HAP-1 (cell line): Measurements from ENCODE around the gene EGFL6.
A peak's percentile ranks its signal among the peaks of the same experiment; 100 is the strongest.

Source experiments
- DNase-seq, 2 experiments: peaks; one replicate each; pipeline ENCODE4 v3.0.0-alpha.2; 2016 to 2020; ENCODE audit warnings: low spot score in 2 of 2
- H3K27me3 ChIP-seq: fragments of 250-450 bp; sonication (Bioruptor Pico); 2 replicates; pipeline ENCODE4 v1.5.1; 2020; ENCODE audit warnings: low read depth, mild to moderate bottlenecking, moderate library complexity
- H3K36me3 ChIP-seq: fragments of 250-450 bp; sonication (Bioruptor Pico); replicated peaks from 2 replicates; pipeline ENCODE4 v1.5.1; 2020; ENCODE audit warnings: mild to moderate bottlenecking
- H3K4me1 ChIP-seq: fragments of 250-450 bp; sonication (Bioruptor Pico); 2 replicates; pipeline ENCODE4 v1.5.1; 2020; ENCODE audit warnings: mild to moderate bottlenecking
- H3K4me3 ChIP-seq: fragments of 250-450 bp; sonication (Bioruptor Pico); 2 replicates; pipeline ENCODE4 v1.5.1; 2020; ENCODE audit warnings: mild to moderate bottlenecking, moderate library complexity
- H3K9me3 ChIP-seq: fragments of 250-450 bp; sonication (Bioruptor Pico); 2 replicates; pipeline ENCODE4 v1.5.1; 2020; ENCODE audit warnings: mild to moderate bottlenecking, moderate library complexity
- in situ Hi-C: fragments of 300-500 bp; cut with MboI; formaldehyde crosslinking; loops from 3 replicates; pipeline ENCODE4 v1.14.3; 2020; ENCODE audit warnings: low sequenced_read_pairs, inconsistent platforms, mixed read lengths

The EGFL6 gene

DNA sequence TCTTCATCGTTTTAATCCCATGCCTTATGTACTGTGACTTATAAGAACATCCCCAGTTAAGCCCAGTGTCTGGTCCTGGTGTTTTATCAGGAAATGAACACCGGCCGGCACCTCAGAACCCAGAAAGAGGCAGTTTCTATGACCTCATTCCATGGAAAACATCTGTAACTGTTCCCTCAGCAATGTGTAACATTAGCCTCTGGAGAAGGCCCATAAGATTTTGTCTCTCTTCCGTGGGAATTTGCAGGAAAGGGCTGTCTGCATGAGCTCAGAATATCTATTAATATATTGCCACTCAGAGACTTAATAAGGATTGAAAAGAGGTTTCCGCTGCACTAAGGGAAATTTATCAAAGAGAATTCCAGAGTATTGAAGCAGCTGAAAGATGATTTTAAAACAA is 80.4 kb downstream of the EGFL6 start:
- Histone ChIP-seq H3K27me3 (no peaks in the 10 kb centered on the region), H3K4me3 (no peak overlapping the region), H3K4me1 (peaks cover 8% of the 10 kb centered on the region), H3K9me3 (no peaks in the 10 kb centered on the region), H3K36me3 (no peaks in the 10 kb centered on the region)
- in situ Hi-C loops: loop anchor here (10.0 kb wide), 1 partner anchor 95 kb away; no protein-coding TSS in a partner anchor
- no peak for DNase-seq

- H3K27me3 ChIP-seq: no peaks in the 10 kb centered on the region
- peaks cover 8% of the 10 kb centered on the region for H3K4me1 ChIP-seq
- DNase-seq: no peak
- no peak overlapping the region for H3K4me3 ChIP-seq
- in situ Hi-C loops: loop anchor here (10.0 kb wide), 1 partner anchor 94 kb away; no protein-coding TSS in a partner anchor
- H3K9me3 ChIP-seq: no peaks in the 10 kb centered on the region
- H3K36me3 ChIP-seq: no peaks in the 10 kb centered on the region
Observed at GRCh38 chrX:13650318-13650717, 80.9 kb downstream of the EGFL6 start.

DNA sequence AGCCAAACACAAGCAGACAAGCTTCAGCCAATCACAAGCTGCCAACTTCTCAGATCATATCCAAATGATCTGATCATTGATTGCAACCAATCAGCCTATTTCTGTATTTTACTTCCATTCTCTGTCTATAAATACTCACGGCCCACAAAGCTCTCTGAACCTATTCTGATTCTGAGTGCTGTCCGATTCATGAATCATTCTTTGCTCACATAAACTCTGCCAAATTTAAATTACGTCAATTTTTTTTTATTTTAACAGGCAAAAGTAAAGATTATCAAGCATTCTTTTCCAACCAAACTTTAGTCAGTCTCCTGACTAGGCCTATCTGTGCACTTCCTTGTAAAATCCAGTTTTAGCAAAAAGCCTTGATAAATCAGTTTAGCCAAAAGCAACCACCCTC is 81.7 kb downstream of the EGFL6 start:
- Histone ChIP-seq H3K9me3 (no peaks in the 10 kb centered on the region), H3K4me3 (no peak overlapping the region), H3K27me3 (no peaks in the 10 kb centered on the region), H3K36me3 (no peaks in the 10 kb centered on the region), H3K4me1 (peaks cover 6% of the 10 kb centered on the region)
- DNase-seq: no peak
- in situ Hi-C loops: loop anchor here (10.0 kb wide), 1 partner anchor 94 kb away; no protein-coding TSS in a partner anchor

GRCh38 chrX:13652287-13652793 is 82.9 kb downstream of the EGFL6 start:
- Histone ChIP-seq H3K4me1 (peaks cover 6% of the 10 kb centered on the region), H3K9me3 (no peaks in the 10 kb centered on the region), H3K4me3 (peak overlapping the region; percentile 49), H3K27me3 (no peaks in the 10 kb centered on the region), H3K36me3 (no peaks in the 10 kb centered on the region)
- in situ Hi-C loops: loop anchor here (10.0 kb wide), 1 partner anchor 92 kb away; no protein-coding TSS in a partner anchor
- no peak for DNase-seq

- Histone ChIP-seq H3K36me3 (no peaks in the 10 kb centered on the region), H3K9me3 (no peaks in the 10 kb centered on the region), H3K4me1 (peaks cover 2% of the 10 kb centered on the region), H3K27me3 (no peaks in the 10 kb centered on the region), H3K4me3 (peak within 1 kb of the TSS; percentile 49)
- in situ Hi-C loops: loop anchor here (10.0 kb wide), 1 partner anchor 92 kb away; no protein-coding TSS in a partner anchor
- peak; percentile 95 to 98 for DNase-seq
Observed at GRCh38 chrX:13652850-13653693, 83.7 kb downstream of the EGFL6 start, which contains the start of gene TCEANC. TSS of gene TCEANC (plus strand) at chrX:13653141. CDS start at chrX:13662509, 9,368 bp downstream.

DNA sequence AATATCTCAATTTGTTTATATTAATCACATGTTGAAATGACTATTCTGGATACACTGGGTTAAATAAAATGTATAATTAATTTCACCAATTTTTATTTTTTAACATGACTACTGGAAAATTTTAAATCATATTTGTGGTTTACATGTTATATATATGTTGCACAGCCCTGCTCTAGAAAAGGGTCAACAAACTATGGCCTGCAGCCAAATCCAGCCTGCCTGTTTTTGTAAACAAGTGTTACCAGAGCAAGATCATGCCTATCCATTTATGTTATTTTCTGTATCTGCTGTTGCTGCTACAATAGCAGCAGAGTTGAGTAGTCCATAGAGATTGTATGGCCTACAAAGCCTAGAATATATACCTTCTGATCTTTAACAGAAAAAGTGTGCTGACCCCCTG is 84.7 kb downstream of the EGFL6 start:
- Histone ChIP-seq H3K36me3 (no peaks in the 10 kb centered on the region), H3K9me3 (no peaks in the 10 kb centered on the region), H3K4me1 (peaks cover 8% of the 10 kb centered on the region), H3K4me3 (peak overlapping the region; percentile 49; the same call in 1 of the 2 replicates), H3K27me3 (no peaks in the 10 kb centered on the region)
- no peak for DNase-seq
- in situ Hi-C loops: loop anchor here (10.0 kb wide), 1 partner anchor 91 kb away; no protein-coding TSS in a partner anchor

GRCh38 chrX:13655674-13656073 is 86.3 kb downstream of the EGFL6 start:
- Histone ChIP-seq H3K4me1 (peaks cover 8% of the 10 kb centered on the region), H3K36me3 (no peaks in the 10 kb centered on the region; the same call in 1 of the 2 replicates), H3K27me3 (no peaks in the 10 kb centered on the region), H3K4me3 (no peak overlapping the region), H3K9me3 (no peaks in the 10 kb centered on the region)
- in situ Hi-C loops: loop anchor here (5.0 to 10.0 kb wide), 2 partner anchors 89 to 377 kb away; no protein-coding TSS in a partner anchor
- DNase-seq: no peak

GRCh38 chrX:13658602-13659001 is 89.2 kb downstream of the EGFL6 start:
- Histone ChIP-seq H3K4me3 (no peak overlapping the region), H3K9me3 (no peaks in the 10 kb centered on the region), H3K27me3 (no peaks in the 10 kb centered on the region), H3K4me1 (peaks cover 5% of the 10 kb centered on the region), H3K36me3 (peaks cover 4% of the 10 kb centered on the region)
- DNase-seq: peak; percentile 26 to 46
- in situ Hi-C loops: loop anchor here (5.0 to 10.0 kb wide), 2 partner anchors 86 to 374 kb away; no protein-coding TSS in a partner anchor

DNA sequence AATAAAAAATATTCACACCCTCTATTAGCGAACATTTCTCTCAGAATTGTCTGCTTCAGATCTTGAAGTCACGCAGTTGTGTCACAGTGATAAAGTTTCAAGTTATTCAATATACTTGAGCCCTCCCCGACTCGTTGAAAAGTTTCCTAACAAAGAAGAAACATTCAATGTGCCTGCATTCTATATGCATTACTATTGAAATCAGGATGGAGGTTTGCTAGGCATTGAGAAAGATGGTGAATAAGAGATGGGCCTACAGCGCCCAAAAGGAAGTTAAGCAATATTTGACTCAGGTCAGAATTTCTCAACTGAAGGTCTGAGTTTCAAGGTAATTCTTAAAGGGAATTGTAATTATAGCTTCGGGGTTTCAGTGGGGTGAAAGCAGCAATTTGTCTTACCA is 89.7 kb downstream of the EGFL6 start:
- Histone ChIP-seq H3K27me3 (no peaks in the 10 kb centered on the region), H3K4me3 (no peak overlapping the region), H3K9me3 (no peaks in the 10 kb centered on the region), H3K36me3 (peaks cover 4% of the 10 kb centered on the region), H3K4me1 (peaks cover 5% of the 10 kb centered on the region)
- in situ Hi-C loops: loop anchor here (5.0 to 10.0 kb wide), 2 partner anchors 86 to 373 kb away; no protein-coding TSS in a partner anchor
- DNase-seq: no peak

- in situ Hi-C loops: no loop called here
- Histone ChIP-seq H3K4me3 (no peak overlapping the region), H3K36me3 (peaks cover 4% of the 10 kb centered on the region), H3K4me1 (peaks cover 5% of the 10 kb centered on the region), H3K9me3 (no peaks in the 10 kb centered on the region), H3K27me3 (no peaks in the 10 kb centered on the region)
- no peak for DNase-seq
Observed at GRCh38 chrX:13661735-13662288, 92.4 kb downstream of the EGFL6 start.

- H3K36me3 ChIP-seq: peaks cover 4% of the 10 kb centered on the region
- no peaks in the 10 kb centered on the region for H3K27me3 ChIP-seq
- H3K4me3 ChIP-seq: no peak overlapping the region
- H3K9me3 ChIP-seq: no peaks in the 10 kb centered on the region
- in situ Hi-C loops: no loop called here
- peaks cover 5% of the 10 kb centered on the region for H3K4me1 ChIP-seq
- DNase-seq: no peak
Observed at GRCh38 chrX:13662355-13662791, 93.0 kb downstream of the EGFL6 start.

DNA sequence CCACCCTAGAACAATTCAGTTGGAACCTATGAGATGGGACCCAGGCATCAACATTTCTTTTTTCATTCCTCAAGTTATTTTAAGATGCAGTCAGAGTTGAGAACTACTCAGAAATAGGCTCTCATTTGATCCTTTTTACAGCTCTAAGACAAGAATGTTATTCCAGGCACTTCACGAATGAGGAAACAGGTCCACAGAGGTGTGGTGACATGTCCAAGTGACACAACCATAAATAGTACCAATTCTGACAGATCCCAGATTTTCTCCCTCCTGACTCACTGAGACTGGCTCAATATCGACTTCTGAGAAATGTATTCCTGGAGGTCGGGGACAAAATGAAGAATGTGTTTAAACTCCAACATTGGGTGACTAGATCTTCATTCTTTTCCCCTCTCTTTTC is 94.6 kb downstream of the EGFL6 start:
- no peak for DNase-seq
- Histone ChIP-seq H3K4me1 (peaks cover under 1% of the 10 kb centered on the region), H3K36me3 (peaks cover 4% of the 10 kb centered on the region), H3K9me3 (no peaks in the 10 kb centered on the region), H3K27me3 (no peaks in the 10 kb centered on the region), H3K4me3 (no peak overlapping the region)
- in situ Hi-C loops: no loop called here

DNA sequence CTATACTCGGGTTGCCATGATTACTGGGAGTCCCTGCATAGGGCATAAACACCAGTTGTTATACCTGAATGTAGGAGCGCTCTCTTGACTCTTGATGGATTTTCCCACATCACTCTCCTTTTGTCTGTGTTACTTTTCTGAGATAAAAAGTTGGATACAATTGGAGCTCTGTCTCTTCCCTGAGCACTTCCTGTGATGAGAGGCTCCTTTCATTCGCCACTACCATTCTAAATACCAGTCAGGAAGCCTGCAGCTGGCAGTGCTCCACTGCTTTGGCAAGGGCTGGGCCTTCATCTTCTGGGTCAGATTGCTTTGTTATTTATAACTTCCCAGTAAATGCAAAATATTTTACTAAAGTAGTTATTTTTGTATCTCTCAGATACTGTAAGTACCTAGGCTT is 97.4 kb downstream of the EGFL6 start:
- in situ Hi-C loops: no loop called here
- H3K27me3 ChIP-seq: no peaks in the 10 kb centered on the region
- no peaks in the 10 kb centered on the region for H3K9me3 ChIP-seq
- H3K4me3 ChIP-seq: no peak overlapping the region
- H3K36me3 ChIP-seq: peaks cover 4% of the 10 kb centered on the region; the same call in 1 of the 2 replicates
- H3K4me1 ChIP-seq: no peaks in the 10 kb centered on the region
- DNase-seq: no peak
